HepG2 (cell line): ENCODE data around the gene GDF7. TPM values are rescaled to one million over a fixed set of nuclear protein-coding genes. Genes with fewer than 3 reads are reported as not detected.

ENCODE experiments used
- THRA ChIP-seq: sonication (generic); formaldehyde crosslinking; IDR thresholded peaks from 2 replicates; pipeline ENCODE4 v1.4.0; 2020; ENCODE audit warnings: missing genetic modification reagents, borderline replicate concordance
- ZNF512 ChIP-seq: sonication (generic); formaldehyde crosslinking; IDR thresholded peaks from 2 replicates; pipeline ENCODE4 v1.4.0; 2020; ENCODE audit warnings: mild to moderate bottlenecking, missing genetic modification reagents
- ZNF577 ChIP-seq: sonication (generic); formaldehyde crosslinking; IDR thresholded peaks from 2 replicates; pipeline ENCODE4 v1.4.0; 2020; ENCODE audit warnings: mild to moderate bottlenecking, low read depth, missing genetic modification reagents, borderline replicate concordance
- ZNF646 ChIP-seq: sonication (generic); formaldehyde crosslinking; IDR thresholded peaks from 2 replicates; pipeline ENCODE4 v1.9.0; 2021; ENCODE audit warnings: mild to moderate bottlenecking, missing genetic modification reagents
- ZSCAN30 ChIP-seq: sonication (generic); formaldehyde crosslinking; IDR thresholded peaks from 2 replicates; pipeline ENCODE4 v1.5.0; 2020; ENCODE audit warnings: mild to moderate bottlenecking, missing genetic modification reagents
- polyA plus RNA-seq, 8 experiments: library from polyadenylated mRNA; depleted of rRNA in 3 of 8; stranded (reverse) in 7 of 8; unstranded in 1 of 8; fragments of >200 nt; fragmentation: Illumina TruSeq in 4 of 8; extraction: Trizol in 4 of 8; gene quantifications; 2 replicates each; pipeline versions ENCODE4 v1.2.1 to v1.2.3, GENCODE V29; 2011 to 2016; ENCODE audit warnings: low read depth in 4 of 8, missing spikeins in 1 of 8, mixed read lengths in 1 of 8; ENCODE audit not compliant: insufficient read depth in 1 of 8
- total RNA-seq, 5 experiments: library from RNA; depleted of rRNA; stranded (reverse); fragments of >200 nt; fragmentation: Illumina TruSeq; extraction: Trizol; gene quantifications; 2 replicates each; pipeline ENCODE4 v1.2.3, GENCODE V29; 2016; ENCODE audit warnings: low read depth in 1 of 5
- TF ChIP-seq, protein P1 (sequence below): sonication (generic); formaldehyde crosslinking; IDR thresholded peaks from 2 replicates; pipeline ENCODE4 v1.4.0; 2020; ENCODE audit warnings: mild to moderate bottlenecking, missing genetic modification reagents

Gene GDF7
- total and polyA plus RNA-seq, 2 of the 13 experiments (the other 11 are each of a cell fraction or from before 2014, with no cell fraction given): 1.6 to 15.0 TPM

DNA sequence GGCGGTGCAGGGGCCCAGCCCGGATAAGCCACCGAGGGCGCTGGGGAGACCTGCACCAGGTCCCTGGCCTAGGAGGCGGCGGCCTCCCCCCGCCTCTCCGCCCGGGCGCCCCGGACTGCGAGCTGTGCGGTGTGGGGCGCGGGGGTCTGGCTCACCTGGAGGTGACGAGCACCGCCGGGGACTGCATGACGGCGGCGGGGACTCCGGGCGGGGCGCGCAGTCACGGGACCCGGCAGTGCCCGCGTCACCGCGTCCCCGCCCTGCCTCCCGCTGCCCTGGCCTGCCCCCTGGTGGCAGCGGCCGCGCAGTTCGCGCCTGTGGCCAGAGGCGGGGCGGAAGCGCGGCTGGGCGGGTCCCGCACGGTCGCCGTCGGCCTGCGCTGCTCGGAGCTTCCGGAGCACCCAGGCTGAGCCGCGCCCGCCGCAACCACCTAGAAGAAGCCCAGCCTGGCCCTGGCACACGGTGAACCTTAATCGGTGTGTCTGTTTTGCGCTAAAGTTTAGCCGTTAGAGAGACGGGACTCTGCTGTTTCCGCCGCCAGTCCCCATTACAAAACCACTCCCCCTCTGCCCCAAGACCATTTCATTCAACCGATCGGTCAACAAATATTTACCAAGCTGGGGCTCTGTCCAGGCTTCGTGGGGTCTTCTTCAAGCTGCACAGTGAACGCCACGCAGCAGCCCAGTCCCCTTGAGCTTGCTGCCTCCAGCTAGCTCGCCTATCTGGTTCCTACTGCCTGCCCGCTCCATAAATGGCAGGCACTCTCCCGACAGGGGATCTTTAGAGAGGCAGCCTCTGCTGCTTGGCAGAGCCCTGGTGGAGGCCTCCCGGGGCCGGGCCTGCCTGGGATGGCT is 15.8 kb upstream of the GDF7 start, which contains the start of gene HS1BP3 (continued):
- TF ChIP-seq ZNF646 (no peak), ZNF577 (no peak), THRA (CRISPR knock-in tag) (no peak; the same call in 1 of the 2 replicates), ZSCAN30 (no peak), ZNF512 (no peak)
- TF ChIP-seq, protein P1, sequence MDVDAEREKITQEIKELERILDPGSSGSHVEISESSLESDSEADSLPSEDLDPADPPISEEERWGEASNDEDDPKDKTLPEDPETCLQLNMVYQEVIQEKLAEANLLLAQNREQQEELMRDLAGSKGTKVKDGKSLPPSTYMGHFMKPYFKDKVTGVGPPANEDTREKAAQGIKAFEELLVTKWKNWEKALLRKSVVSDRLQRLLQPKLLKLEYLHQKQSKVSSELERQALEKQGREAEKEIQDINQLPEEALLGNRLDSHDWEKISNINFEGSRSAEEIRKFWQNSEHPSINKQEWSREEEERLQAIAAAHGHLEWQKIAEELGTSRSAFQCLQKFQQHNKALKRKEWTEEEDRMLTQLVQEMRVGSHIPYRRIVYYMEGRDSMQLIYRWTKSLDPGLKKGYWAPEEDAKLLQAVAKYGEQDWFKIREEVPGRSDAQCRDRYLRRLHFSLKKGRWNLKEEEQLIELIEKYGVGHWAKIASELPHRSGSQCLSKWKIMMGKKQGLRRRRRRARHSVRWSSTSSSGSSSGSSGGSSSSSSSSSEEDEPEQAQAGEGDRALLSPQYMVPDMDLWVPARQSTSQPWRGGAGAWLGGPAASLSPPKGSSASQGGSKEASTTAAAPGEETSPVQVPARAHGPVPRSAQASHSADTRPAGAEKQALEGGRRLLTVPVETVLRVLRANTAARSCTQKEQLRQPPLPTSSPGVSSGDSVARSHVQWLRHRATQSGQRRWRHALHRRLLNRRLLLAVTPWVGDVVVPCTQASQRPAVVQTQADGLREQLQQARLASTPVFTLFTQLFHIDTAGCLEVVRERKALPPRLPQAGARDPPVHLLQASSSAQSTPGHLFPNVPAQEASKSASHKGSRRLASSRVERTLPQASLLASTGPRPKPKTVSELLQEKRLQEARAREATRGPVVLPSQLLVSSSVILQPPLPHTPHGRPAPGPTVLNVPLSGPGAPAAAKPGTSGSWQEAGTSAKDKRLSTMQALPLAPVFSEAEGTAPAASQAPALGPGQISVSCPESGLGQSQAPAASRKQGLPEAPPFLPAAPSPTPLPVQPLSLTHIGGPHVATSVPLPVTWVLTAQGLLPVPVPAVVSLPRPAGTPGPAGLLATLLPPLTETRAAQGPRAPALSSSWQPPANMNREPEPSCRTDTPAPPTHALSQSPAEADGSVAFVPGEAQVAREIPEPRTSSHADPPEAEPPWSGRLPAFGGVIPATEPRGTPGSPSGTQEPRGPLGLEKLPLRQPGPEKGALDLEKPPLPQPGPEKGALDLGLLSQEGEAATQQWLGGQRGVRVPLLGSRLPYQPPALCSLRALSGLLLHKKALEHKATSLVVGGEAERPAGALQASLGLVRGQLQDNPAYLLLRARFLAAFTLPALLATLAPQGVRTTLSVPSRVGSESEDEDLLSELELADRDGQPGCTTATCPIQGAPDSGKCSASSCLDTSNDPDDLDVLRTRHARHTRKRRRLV (CRISPR knock-in tag): 0 out of 2 replicates have a peak, but pooled peaks have one; percentile 55
